Esophagus muscularis mucosa (tissue), 3 donors: ENCODE data around the gene SHROOM2.

ENCODE experiments used
- CTCF ChIP-seq, 3 experiments: fragments of 200-600 bp in 2 of 3; fragments of 450-650 bp in 1 of 3; sonication (generic) in 2 of 3; IDR thresholded peaks; one replicate each; pipeline ENCODE4 v1.5.1; 2017 to 2019; ENCODE audit warnings: antibody characterized with exemption in 3 of 3, mild to moderate bottlenecking in 2 of 3, moderate library complexity in 1 of 3
- EP300 ChIP-seq: sonication (generic); formaldehyde crosslinking; IDR thresholded peaks from one replicate; pipeline ENCODE4 v1.6.1; 2017; ENCODE audit warnings: antibody characterized with exemption

- no peak for TF ChIP-seq EP300
- TF ChIP-seq CTCF (IDR thresholded peaks at IDR 0.05): no peak
Observed at GRCh38 chrX:9853307-9853706, 67.1 kb downstream of the SHROOM2 start.
